Stimulated activated CD8-positive, alpha-beta memory T cell treated with anti-CD3 and anti-CD28 coated beads, Interleukin-7, amount 100 ng/mL, for 4 hours (primary cell): ENCODE measurements around the gene GAS6.

ENCODE experiments used
- DNase-seq, 2 donors: peaks; one replicate each; pipeline ENCODE4 v3.0.0-alpha.2; 2020; ENCODE audit warnings: low read depth in 2 of 2

The GAS6 gene

GRCh38 chr13:113819731-113820715, 43.9 kb downstream of the GAS6 start:
- DNase-seq, result no peak

- no peak for DNase-seq
Observed at GRCh38 chr13:113819341-113819730, 44.5 kb downstream of the GAS6 start.

- no peak for DNase-seq
Observed at GRCh38 chr13:113818700-113819295, 45.1 kb downstream of the GAS6 start.

GRCh38 chr13:113817860-113818691, 45.8 kb downstream of the GAS6 start:
- no peak for DNase-seq

- peak; percentile 65 to 72 for DNase-seq
Observed at GRCh38 chr13:113816946-113817859, 46.7 kb downstream of the GAS6 start.

- no peak for DNase-seq
Observed at GRCh38 chr13:113816254-113816929, 47.5 kb downstream of the GAS6 start.

- DNase-seq, result no peak
Observed at GRCh38 chr13:113815151-113816058, 48.5 kb downstream of the GAS6 start.

GRCh38 chr13:113814435-113814821, 49.4 kb downstream of the GAS6 start:
- no peak for DNase-seq

GRCh38 chr13:113813749-113814434, 50.0 kb downstream of the GAS6 start:
- DNase-seq, result no peak

GRCh38 chr13:113813070-113813748, 50.7 kb downstream of the GAS6 start:
- no peak for DNase-seq

- DNase-seq, result no peak
Observed at GRCh38 chr13:113812178-113813040, 51.5 kb downstream of the GAS6 start.

- no peak for DNase-seq
Observed at GRCh38 chr13:113811081-113811928, 52.6 kb downstream of the GAS6 start.

GRCh38 chr13:113810640-113811039, 53.2 kb downstream of the GAS6 start:
- DNase-seq, result no peak

- DNase-seq, result no peak
Observed at GRCh38 chr13:113809934-113810333, 53.9 kb downstream of the GAS6 start.

GRCh38 chr13:113808058-113808834, 55.6 kb downstream of the GAS6 start:
- DNase-seq, result no peak

- no peak for DNase-seq
Observed at GRCh38 chr13:113806526-113806925, 57.4 kb downstream of the GAS6 start.
